SK-N-MC (cell line): ENCODE data around the gene RHPN2.

ENCODE experiments used
- EZH2 ChIP-seq: fragments of 200-600 bp; sonication (generic); IDR thresholded peaks from one replicate; pipeline ENCODE4 v1.6.1; 2017; ENCODE audit warnings: antibody characterized with exemption
- FOXP2 ChIP-seq: optimal IDR thresholded peaks from 2 replicates; pipeline ENCODE3; 2011; ENCODE audit warnings: mild to moderate bottlenecking, moderate library complexity; ENCODE audit not compliant: insufficient read depth; ENCODE audit errors: extremely low read length, control extremely low read depth
- POLR2AphosphoS5 ChIP-seq: IDR thresholded peaks from 2 replicates; pipeline ENCODE4 v1.6.1; 2012; ENCODE audit warnings: mild to moderate bottlenecking, low read depth, low read length, borderline replicate concordance

GRCh38 chr19:33029746-33030303 lies 34.9 kb downstream of the RHPN2 start:
- no peak for TF ChIP-seq POLR2AphosphoS5
- no peak for TF ChIP-seq FOXP2
- TF ChIP-seq EZH2, result no peak
